Duodenal mucosa (tissue), 2 donors: ENCODE measurements around the gene FGF19.

Source experiments
- H3K27ac ChIP-seq: one replicate; pipeline ENCODE4 v1.7.0; 2013; ENCODE audit warnings: low read depth, low read length
- H3K27me3 ChIP-seq, 2 donors: one replicate each; pipeline ENCODE4 v1.7.0; 2013; ENCODE audit warnings: low read length in 2 of 2, control low read depth in 1 of 2; ENCODE audit not compliant: insufficient read depth in 2 of 2, control insufficient read depth in 1 of 2
- H3K36me3 ChIP-seq, 2 donors: one replicate each; pipeline ENCODE4 v1.7.0; 2013; ENCODE audit warnings: low read length in 2 of 2, control low read depth in 1 of 2; ENCODE audit not compliant: insufficient read depth in 2 of 2, control insufficient read depth in 1 of 2
- H3K4me1 ChIP-seq, 2 donors: one replicate each; pipeline ENCODE4 v1.7.0; 2013; ENCODE audit warnings: low read length in 2 of 2, control low read depth in 1 of 2; ENCODE audit not compliant: insufficient read depth in 2 of 2, control insufficient read depth in 1 of 2
- H3K4me3 ChIP-seq, 2 donors: one replicate each; pipeline ENCODE4 v1.7.0; 2013; ENCODE audit warnings: low read length in 2 of 2, low read depth in 1 of 2
- H3K9ac ChIP-seq, 2 donors: one replicate each; pipeline ENCODE4 v1.7.0; 2013; ENCODE audit warnings: low read length in 2 of 2, low read depth in 1 of 2
- H3K9me3 ChIP-seq, 2 donors: one replicate each; pipeline ENCODE4 v1.7.0; 2013; ENCODE audit warnings: low read length in 2 of 2, control low read depth in 1 of 2; ENCODE audit not compliant: control insufficient read depth in 1 of 2

The FGF19 gene

DNA sequence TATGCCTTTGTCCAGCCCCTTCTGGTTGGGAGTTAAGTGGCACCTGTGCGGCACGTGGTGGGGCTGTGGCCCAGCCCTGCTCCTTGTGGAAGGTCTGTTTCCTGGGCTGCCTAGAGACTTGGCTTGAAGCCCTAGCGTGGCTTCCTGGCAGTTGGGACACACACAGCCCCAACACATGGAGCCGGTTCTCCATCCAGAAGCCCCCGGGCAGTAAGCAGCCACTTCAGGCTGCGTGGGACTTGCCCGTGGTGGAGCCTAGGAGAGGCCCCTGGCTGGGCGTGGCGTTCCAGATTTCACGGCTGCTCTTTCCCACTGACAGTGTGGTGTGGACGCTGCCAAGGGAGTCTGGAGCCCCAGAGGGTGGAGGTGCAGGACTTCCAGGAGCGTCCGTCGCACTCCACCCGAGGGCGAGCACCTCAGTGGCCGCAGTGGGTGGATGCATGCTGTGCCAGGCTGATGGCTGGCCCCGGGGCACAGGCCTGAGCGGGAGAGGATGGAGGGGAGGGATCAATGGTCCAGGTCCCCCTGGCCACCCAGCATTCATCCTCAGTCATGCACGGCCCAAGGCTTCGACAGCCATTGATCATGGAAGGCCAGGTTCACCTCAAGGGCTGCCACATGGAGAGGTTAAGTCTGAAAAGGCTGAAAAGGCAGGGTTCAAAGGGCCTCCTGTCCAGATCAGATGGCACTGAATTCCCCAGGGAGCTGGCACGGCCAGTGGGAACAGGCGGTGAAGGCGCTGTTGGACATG lies 53.6 kb downstream of the FGF19 start:
- Histone ChIP-seq H3K27ac (no peak overlapping the region), H3K4me1 (no peaks in the 10 kb centered on the region), H3K9ac (no peak overlapping the region), H3K4me3 (no peak overlapping the region), H3K36me3 (peaks cover 19 to 79% of the 10 kb centered on the region in 2 donors), H3K9me3 (no peaks in the 10 kb centered on the region), H3K27me3 (no peaks in the 10 kb centered on the region)

- Histone ChIP-seq H3K9ac (no peak overlapping the region), H3K27ac (no peak overlapping the region), H3K27me3 (no peaks in the 10 kb centered on the region), H3K36me3 (peaks cover 24 to 86% of the 10 kb centered on the region in 2 donors), H3K4me3 (no peak overlapping the region), H3K4me1 (peaks cover 4 to 5% of the 10 kb centered on the region in 2 donors), H3K9me3 (no peaks in the 10 kb centered on the region)
Observed at GRCh38 chr11:69649576-69649900, 54.3 kb downstream of the FGF19 start.

DNA sequence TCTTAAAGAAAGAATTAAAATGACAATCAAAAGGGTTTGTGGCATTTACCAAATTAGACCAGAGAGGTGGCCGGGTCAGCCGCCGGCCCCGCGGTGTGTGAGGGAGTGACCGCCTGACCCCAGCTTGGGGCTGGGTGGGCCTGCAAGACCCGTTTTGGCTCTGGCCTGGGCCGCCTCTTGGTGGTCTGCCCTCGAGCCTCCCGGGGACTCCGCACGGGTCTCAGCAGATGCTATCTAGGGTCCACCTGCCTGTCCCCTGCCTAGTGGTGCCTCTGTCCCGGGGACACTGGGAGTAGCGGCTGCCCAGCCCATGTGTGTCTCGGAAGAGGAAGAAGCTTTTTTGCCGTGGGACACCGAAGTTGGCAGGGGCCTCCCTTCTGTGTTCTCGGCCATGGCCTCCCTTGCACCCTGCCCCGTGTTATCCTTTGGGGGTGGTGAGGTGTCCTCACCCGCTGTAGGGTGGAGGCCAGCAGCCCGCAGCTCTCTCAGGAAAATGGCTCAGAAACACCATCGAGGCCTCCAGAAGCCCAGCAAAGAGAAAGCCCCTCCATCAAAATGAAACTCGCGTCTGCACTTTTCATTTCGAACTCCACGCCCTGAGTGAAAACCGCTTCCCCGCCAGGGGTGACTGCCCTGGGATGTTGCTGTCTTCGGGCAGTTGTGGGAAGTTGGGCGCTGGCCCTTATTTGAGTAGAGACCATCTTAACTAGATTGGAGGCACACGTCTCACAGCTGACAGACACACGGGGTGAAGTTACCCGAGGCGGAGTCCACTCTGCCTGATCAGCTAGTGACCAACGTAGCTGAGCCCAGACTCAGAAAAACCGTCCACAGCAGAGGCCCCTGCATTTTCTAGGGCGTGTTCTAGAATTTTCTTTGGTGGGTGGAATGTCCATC lies 54.9 kb downstream of the FGF19 start:
- H3K4me1 ChIP-seq: peaks cover 10% of the 10 kb centered on the region in 2 donors
- no peak overlapping the region for H3K27ac ChIP-seq
- no peak overlapping the region for H3K9ac ChIP-seq
- H3K27me3 ChIP-seq: no peaks in the 10 kb centered on the region
- H3K4me3 ChIP-seq: no peak overlapping the region
- H3K36me3 ChIP-seq: peaks cover 26 to 90% of the 10 kb centered on the region in 2 donors
- H3K9me3 ChIP-seq: no peaks in the 10 kb centered on the region
